IMR-90 (cell line): ENCODE data around the gene HEYL. TPM values are rescaled to one million over a fixed set of nuclear protein-coding genes. Genes with fewer than 3 reads are reported as not detected.

Source experiments
- ATAC-seq: fragments of 200-7000 bp; cut with Tn5 transposase; 2 replicates; pipeline ENCODE4 v1.9.1; 2020; ENCODE audit warnings: low read depth, mild to moderate bottlenecking, moderate library complexity
- BruUV-seq: library from RNA; stranded (reverse); fragments of 400-500 nt; replicated peaks from 2 replicates; lab custom pipeline; 2021; lab: Mats Ljungman, UMichigan
- CTCF ChIA-PET: fragments of 300-600 bp; formaldehyde crosslinking; extraction: SDS; loops from one replicate; lab custom pipeline; 2021; ENCODE audit warnings: antibody characterized with exemption; lab: Yijun Ruan, JAX
- POLR2A ChIA-PET: fragments of 300-600 bp; sonication (Branson Sonifier 250); formaldehyde crosslinking; loops from one replicate; lab custom pipeline; 2022; ENCODE audit warnings: antibody characterized with exemption; ENCODE audit not compliant: unreplicated experiment; lab: Charles Lee
- DNase-seq: peaks from one replicate; pipeline ENCODE4 v3.0.0; 2013
- H2AFZ ChIP-seq: replicated peaks from 2 replicates; pipeline ENCODE3; 2013; ENCODE audit warnings: low read length, mild to moderate bottlenecking; ENCODE audit not compliant: poor library complexity
- H2AK5ac ChIP-seq: 2 replicates; pipeline ENCODE4 v1.6.1; 2013; ENCODE audit warnings: low read depth, low read length, inconsistent platforms
- H2AK9ac ChIP-seq: replicated peaks from 2 replicates; pipeline ENCODE3; 2013; ENCODE audit warnings: mild to moderate bottlenecking, low read depth, low read length, moderate library complexity; ENCODE audit not compliant: poor library complexity
- H2BK120ac ChIP-seq: 2 replicates; pipeline ENCODE4 v1.6.1; 2013; ENCODE audit warnings: low read depth, low read length, inconsistent platforms
- H2BK15ac ChIP-seq: 3 replicates; pipeline ENCODE4 v1.6.1; 2013; ENCODE audit warnings: low read depth, low read length, inconsistent platforms
- H2BK20ac ChIP-seq: 2 replicates; pipeline ENCODE4 v1.6.1; 2013; ENCODE audit warnings: low read depth, mild to moderate bottlenecking, inconsistent platforms, low read length, moderate library complexity
- H2BK5ac ChIP-seq: 2 replicates; pipeline ENCODE4 v1.6.1; 2013; ENCODE audit warnings: mild to moderate bottlenecking, low read depth, low read length, inconsistent platforms; ENCODE audit not compliant: poor library complexity, severe bottlenecking
- H3K14ac ChIP-seq: replicated peaks from 2 replicates; pipeline ENCODE4 v1.6.1; 2013; ENCODE audit warnings: low read depth, low read length, inconsistent platforms
- H3K18ac ChIP-seq: 2 replicates; pipeline ENCODE4 v1.6.1; 2013; ENCODE audit warnings: low read depth, low read length, control low read depth
- H3K23ac ChIP-seq: 2 replicates; pipeline ENCODE4 v1.6.1; 2013; ENCODE audit warnings: low read depth, low read length, inconsistent platforms
- H3K27ac ChIP-seq: 2 replicates; pipeline ENCODE4 v1.5.1; 2013; ENCODE audit warnings: mild to moderate bottlenecking, control low read depth, low read length; ENCODE audit not compliant: insufficient read depth
- H3K27me3 ChIP-seq: 2 replicates; pipeline ENCODE4 v1.6.1; 2013; ENCODE audit warnings: low read length; ENCODE audit not compliant: control insufficient read depth, insufficient read depth
- H3K36me3 ChIP-seq: 2 replicates; pipeline ENCODE4 v1.6.1; 2013; ENCODE audit warnings: low read length, mixed read lengths; ENCODE audit not compliant: control insufficient read depth, insufficient read depth
- H3K4ac ChIP-seq: 2 replicates; pipeline ENCODE4 v1.6.1; 2013; ENCODE audit warnings: low read depth, low read length, inconsistent platforms
- H3K4me1 ChIP-seq: 2 replicates; pipeline ENCODE4 v1.6.1; 2013; ENCODE audit warnings: low read length, mixed read lengths; ENCODE audit not compliant: control insufficient read depth, insufficient read depth
- H3K4me2 ChIP-seq: 2 replicates; pipeline ENCODE4 v1.6.1; 2013; ENCODE audit warnings: low read depth, mild to moderate bottlenecking, control low read depth, low read length, moderate library complexity
- H3K4me3 ChIP-seq: 2 replicates; pipeline ENCODE4 v1.5.1; 2013; ENCODE audit warnings: low read depth, mild to moderate bottlenecking, control low read depth, low read length, moderate library complexity; ENCODE audit not compliant: insufficient read depth
- H3K56ac ChIP-seq: 2 replicates; pipeline ENCODE4 v1.6.1; 2013; ENCODE audit warnings: low read length, inconsistent platforms; ENCODE audit not compliant: insufficient read depth; ENCODE audit errors: extremely low read depth
- H3K79me1 ChIP-seq, 2 experiments: 2 replicates each; pipeline ENCODE4 v1.6.1; 2013; ENCODE audit warnings: low read length in 2 of 2, inconsistent platforms in 1 of 2, low read depth in 1 of 2
- H3K9ac ChIP-seq: 2 replicates; pipeline ENCODE4 v1.6.1; 2013; ENCODE audit warnings: low read depth, low read length, control low read depth
- H3K9me1 ChIP-seq: 2 replicates; pipeline ENCODE4 v1.6.1; 2013; ENCODE audit warnings: low read length, inconsistent platforms; ENCODE audit not compliant: insufficient read depth
- H3K9me3 ChIP-seq: 2 replicates; pipeline ENCODE4 v1.6.1; 2013; ENCODE audit warnings: low read length; ENCODE audit not compliant: control insufficient read depth, insufficient read depth
- H4K20me1 ChIP-seq: 2 replicates; pipeline ENCODE4 v1.6.1; 2013; ENCODE audit warnings: low read length, inconsistent platforms; ENCODE audit not compliant: insufficient read depth
- H4K5ac ChIP-seq: 2 replicates; pipeline ENCODE4 v1.6.1; 2013; ENCODE audit warnings: mild to moderate bottlenecking, low read depth, low read length, control low read depth
- H4K8ac ChIP-seq, 2 experiments: 2 replicates each; pipeline ENCODE4 v1.6.1; 2013; ENCODE audit warnings: low read depth in 2 of 2, low read length in 2 of 2, control low read depth in 1 of 2, inconsistent platforms in 1 of 2
- H4K91ac ChIP-seq: 2 replicates; pipeline ENCODE4 v1.6.1; 2013; ENCODE audit warnings: low read depth, low read length, inconsistent platforms; ENCODE audit not compliant: insufficient read depth
- FOS ChIP-seq: fragments of 150-350 bp; IDR thresholded peaks from 2 replicates; pipeline ENCODE4 v1.6.1; 2016; ENCODE audit warnings: low read depth, low read length
- SMC3 ChIP-seq: fragments of 150-350 bp; IDR thresholded peaks from 2 replicates; pipeline ENCODE4 v1.6.1; 2016; ENCODE audit warnings: low read depth, mild to moderate bottlenecking, antibody characterized with exemption, low read length, moderate library complexity
- WGBS, 2 experiments: methylation state at CpG; one replicate each; pipeline versions ENCODE4 v1.1.5 to v1.1.7; 2013; ENCODE audit warnings: missing lambda C conversion rate in 2 of 2; ENCODE audit not compliant: insufficient read length in 1 of 2; ENCODE audit errors: extremely low coverage in 2 of 2; 5-methylcytosine and 5-hydroxymethylcytosine counted together
- dilution Hi-C: fragments of 300-500 bp; cut with HindIII; formaldehyde crosslinking; loops from one replicate; pipeline ENCODE4 v1.14.3; 2018; ENCODE audit warnings: low sequenced_read_pairs; ENCODE audit not compliant: unreplicated experiment
- in situ Hi-C: fragments of 300-500 bp; cut with MboI; formaldehyde crosslinking; loops from 3 replicates; pipeline ENCODE4 v1.14.3; 2019; ENCODE audit warnings: low sequenced_read_pairs, inconsistent platforms, mixed read lengths
- intact Hi-C: fragments of 100-400 bp; cut with micrococcal nuclease; formaldehyde crosslinking; loops from 2 replicates; pipeline ENCODE4 v1.10.0; 2022
- polyA plus RNA-seq, 3 experiments: library from polyadenylated mRNA; depleted of rRNA; stranded (reverse); fragments of >200 nt; gene quantifications; 2 replicates each; pipeline ENCODE4 v1.2.3, GENCODE V29; 2012; ENCODE audit warnings: low replicate concordance in 1 of 3
- total RNA-seq: library from RNA; depleted of rRNA; stranded (reverse); fragments of >200 nt; gene quantifications from 2 replicates; pipeline ENCODE4 v1.2.3, GENCODE V29; 2012

Gene HEYL
- total and polyA plus RNA-seq, 2 of the 4 experiments (the other 2 are of a cell fraction) = 0.02 TPM; not detected in 1

DNA sequence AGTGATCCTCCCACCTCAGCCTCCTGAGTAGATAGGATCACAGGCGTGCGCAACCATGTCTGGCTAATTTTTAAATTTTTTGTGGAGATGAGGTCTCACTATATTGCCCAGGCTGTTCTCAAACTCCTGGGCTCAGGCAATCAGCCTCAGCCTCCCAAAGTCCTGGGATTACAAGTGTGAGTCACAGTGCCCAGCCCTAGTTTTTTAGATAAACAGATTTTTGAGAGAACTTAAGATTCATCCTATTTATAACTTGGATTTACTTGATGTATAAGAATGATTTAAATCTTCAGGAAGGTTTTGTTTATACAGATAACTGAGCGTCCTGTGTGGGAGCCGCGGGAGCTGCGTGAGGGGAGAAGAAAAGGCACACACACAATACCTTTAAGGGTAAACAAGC lies 26.2 kb downstream of the HEYL start:
- H3K4me3 ChIP-seq = no peak overlapping the region
- no peak overlapping the region for H2BK120ac ChIP-seq
- no peak overlapping the region for H3K23ac ChIP-seq
- DNase-seq = peak; percentile 63
- dilution Hi-C loops (no loop called here), intact Hi-C loops (no loop called here), in situ Hi-C loops (no loop called here)
- no peak overlapping the region for H3K18ac ChIP-seq
- peak; percentile 36; the same call in 1 of the 2 replicates for TF ChIP-seq FOS
- no peak for TF ChIP-seq SMC3
- WGBS, 2 experiments = no CpG with 5 or more reads among the region's 6 CpGs
- POLR2A ChIA-PET = no interaction called here
- no peak overlapping the region for H2BK5ac ChIP-seq
- no peaks in the 10 kb centered on the region for H3K9me1 ChIP-seq
- H3K36me3 ChIP-seq = no peaks in the 10 kb centered on the region
- no peak overlapping the region for H4K5ac ChIP-seq
- no peak overlapping the region for H4K91ac ChIP-seq
- H3K56ac ChIP-seq = no peak overlapping the region
- no peak overlapping the region for H3K4me2 ChIP-seq
- no peak overlapping the region for H2AFZ ChIP-seq
- no peak overlapping the region for H2BK15ac ChIP-seq
- H3K14ac ChIP-seq = no peak overlapping the region
- H3K9ac ChIP-seq = no peak overlapping the region
- no peak overlapping the region; the same call in 1 of the 2 replicates for H2BK20ac ChIP-seq
- H2AK9ac ChIP-seq = no peak overlapping the region
- peaks cover 8% of the 10 kb centered on the region; the same call in 1 of the 2 replicates for H3K27me3 ChIP-seq
- no peak overlapping the region for H3K27ac ChIP-seq
- CTCF ChIA-PET = interaction anchor here (0.7 to 1.3 kb wide), 2 partner anchors 45 to 103 kb away, joined by 3 read pairs; no protein-coding TSS in a partner anchor
- H3K79me1 ChIP-seq = no peaks in the 10 kb centered on the region
- ATAC-seq = peak; percentile 84
- peaks cover 2% of the 10 kb centered on the region; the same call in 1 of the 2 replicates for H3K4me1 ChIP-seq
- BruUV-seq = no TSS peak
- no peaks in the 10 kb centered on the region for H4K20me1 ChIP-seq
- no peak overlapping the region for H3K4ac ChIP-seq
- no peaks in the 10 kb centered on the region for H3K9me3 ChIP-seq
- no peak overlapping the region; a peak in 1 of 4 replicates for H4K8ac ChIP-seq
- no peak overlapping the region for H2AK5ac ChIP-seq
